ENCODE results near the gene RELA.
"Not testable (repeated sequence)": the region's sequence is repeated elsewhere in the genome, so short reads cannot be mapped to it uniquely, and the experiment has no call there.

RELA gene

DNA sequence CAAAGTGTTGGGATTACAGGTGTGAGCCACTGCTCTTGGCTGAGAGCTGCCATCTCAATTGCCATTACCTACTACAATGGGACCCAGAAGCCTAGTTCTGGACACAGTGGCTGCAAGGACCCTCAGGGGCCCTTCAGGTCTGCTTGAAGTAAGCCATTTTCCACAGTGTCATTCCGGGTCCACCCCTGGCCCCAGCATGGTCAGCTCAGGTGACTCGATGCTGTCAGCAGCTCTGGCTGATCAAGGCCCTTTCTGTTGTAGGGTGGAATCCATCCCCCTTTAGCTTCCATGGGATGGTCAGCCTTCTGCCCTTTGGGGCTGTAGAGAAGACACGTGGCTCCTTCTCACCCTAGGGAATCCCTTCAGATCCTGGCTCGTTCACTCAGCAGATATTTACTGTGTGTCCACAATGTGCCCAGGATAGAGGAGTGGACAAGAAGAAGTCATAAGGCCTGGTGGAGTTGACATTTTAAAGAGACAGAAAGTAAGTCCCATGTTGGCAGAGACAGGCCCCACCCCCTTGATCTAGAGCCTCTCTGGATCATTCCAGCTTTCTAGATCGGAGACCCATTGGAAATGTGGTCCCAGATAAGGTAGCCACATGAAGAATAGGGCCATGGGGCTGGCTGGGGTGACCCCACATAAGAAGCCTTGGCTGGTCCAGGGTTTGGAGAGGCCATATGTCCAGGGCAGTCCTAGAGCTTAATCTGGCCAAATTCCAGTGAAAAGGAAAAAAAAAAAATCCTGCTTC, 34.3 kb upstream of the RELA start:
- no peak overlapping the region for H2AFZ ChIP-seq (ENCODE audit: low read depth, low read length)
- peaks cover 6% of the 10 kb centered on the region for H3K9me3 ChIP-seq (ENCODE audit: low read length)
- H3K36me3 ChIP-seq (ENCODE audit: insufficient read depth, low read length), result no peaks in the 10 kb centered on the region
- peaks cover 4% of the 10 kb centered on the region for H3K27me3 ChIP-seq (ENCODE audit: insufficient read depth, low read length)
- no peak overlapping the region for H3K4me3 ChIP-seq (ENCODE audit: low read length)
- H3K4me1 ChIP-seq (ENCODE audit: insufficient read depth, low read length), result peaks cover 4% of the 10 kb centered on the region

DNA sequence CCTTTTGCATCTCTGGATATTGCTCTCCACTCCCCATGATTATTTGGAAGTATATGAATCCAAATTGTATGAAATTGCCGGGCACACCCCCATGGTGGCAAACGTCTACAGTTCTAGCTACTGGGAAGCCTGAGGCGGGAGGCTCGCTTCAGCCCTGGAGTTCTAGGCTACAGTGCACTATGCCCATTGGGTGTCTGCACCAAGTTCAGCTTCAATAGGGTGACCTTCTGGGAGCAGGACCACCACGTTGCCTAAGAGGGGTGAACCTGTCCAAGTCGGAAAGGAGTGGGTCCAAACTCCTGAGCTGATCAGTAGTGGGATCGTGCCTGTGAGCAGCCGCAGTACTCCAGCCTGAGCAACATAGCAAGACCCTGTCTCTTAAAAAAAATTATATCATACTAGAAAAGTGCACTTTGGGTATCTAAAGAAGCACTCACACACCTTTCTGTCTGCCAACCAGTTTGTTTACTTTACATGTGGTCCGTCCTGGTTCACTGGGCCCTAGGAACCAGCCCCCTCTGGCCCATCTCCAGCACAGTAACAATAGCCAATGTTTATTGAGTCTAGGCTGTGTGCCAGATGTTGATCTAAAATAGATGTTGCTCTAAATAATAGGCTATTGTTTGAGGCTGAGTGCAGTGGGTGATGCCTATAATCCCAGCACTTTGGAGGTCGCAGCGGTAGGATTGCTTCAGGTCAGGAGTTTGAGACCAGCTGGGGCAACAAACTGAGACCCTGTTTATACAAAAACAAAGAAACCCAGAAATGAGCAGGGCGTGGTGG, 32.9 kb upstream of the RELA start:
- no peaks in the 10 kb centered on the region for H3K36me3 ChIP-seq (ENCODE audit: insufficient read depth, low read length)
- H3K4me1 ChIP-seq (ENCODE audit: insufficient read depth, low read length), result peaks cover 4% of the 10 kb centered on the region
- H3K27me3 ChIP-seq (ENCODE audit: insufficient read depth, low read length), result peaks cover 4% of the 10 kb centered on the region
- H2AFZ ChIP-seq (ENCODE audit: low read depth, low read length), result no peak overlapping the region
- no peak overlapping the region for H3K4me3 ChIP-seq (ENCODE audit: low read length)
- peaks cover 6% of the 10 kb centered on the region for H3K9me3 ChIP-seq (ENCODE audit: low read length)

DNA sequence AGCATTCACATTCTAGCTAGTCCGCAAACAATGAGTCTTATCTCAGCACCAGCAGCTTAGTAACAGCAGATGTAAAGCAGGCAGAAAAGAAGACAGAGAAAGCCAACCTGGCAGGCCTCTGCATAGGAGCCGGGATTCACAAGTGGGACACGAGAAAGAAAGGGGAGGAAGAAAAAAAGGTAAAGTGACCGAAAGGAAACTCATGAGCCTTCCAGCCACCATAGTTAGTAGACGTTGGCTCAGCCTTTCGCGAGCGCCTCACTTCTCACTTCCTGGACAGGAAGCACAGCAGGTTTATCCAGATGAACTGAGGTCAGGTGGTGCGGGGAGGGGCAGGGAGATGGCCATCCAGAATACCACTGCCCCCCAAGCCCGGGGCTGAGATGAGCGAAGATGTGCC, 29.7 kb upstream of the RELA start:
- Histone ChIP-seq H3K4me3 (ENCODE audit: low read length) (no peak overlapping the region), H3K36me3 (ENCODE audit: insufficient read depth, low read length) (no peaks in the 10 kb centered on the region), H3K27me3 (ENCODE audit: insufficient read depth, low read length) (peaks cover 4% of the 10 kb centered on the region), H2AFZ (ENCODE audit: low read depth, low read length) (no peak overlapping the region), H3K4me1 (ENCODE audit: insufficient read depth, low read length) (peaks cover 4% of the 10 kb centered on the region), H3K9me3 (ENCODE audit: low read length) (no peaks in the 10 kb centered on the region)

DNA sequence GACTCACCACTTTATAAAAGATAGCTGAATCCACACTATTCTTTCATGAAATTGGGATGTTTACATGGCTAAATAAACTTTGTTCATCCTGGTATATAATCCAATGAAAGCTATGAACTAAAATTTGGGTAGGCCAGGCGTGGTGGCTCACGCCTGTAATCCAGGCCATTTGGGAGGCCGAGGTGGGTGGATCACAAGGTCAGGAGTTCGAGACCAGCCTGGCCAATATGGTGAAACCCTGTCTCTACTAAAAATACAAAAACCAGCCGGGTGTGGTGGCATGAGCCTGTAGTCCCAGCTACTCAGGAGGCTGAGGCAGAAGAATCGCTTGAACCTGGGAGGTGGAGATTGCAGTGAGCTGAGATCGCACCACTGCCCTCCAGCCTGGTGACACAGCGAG, 29.1 kb upstream of the RELA start:
- not testable (repeated sequence) for H3K4me3 ChIP-seq (ENCODE audit: low read length); H3K27me3 ChIP-seq (ENCODE audit: insufficient read depth, low read length)

DNA sequence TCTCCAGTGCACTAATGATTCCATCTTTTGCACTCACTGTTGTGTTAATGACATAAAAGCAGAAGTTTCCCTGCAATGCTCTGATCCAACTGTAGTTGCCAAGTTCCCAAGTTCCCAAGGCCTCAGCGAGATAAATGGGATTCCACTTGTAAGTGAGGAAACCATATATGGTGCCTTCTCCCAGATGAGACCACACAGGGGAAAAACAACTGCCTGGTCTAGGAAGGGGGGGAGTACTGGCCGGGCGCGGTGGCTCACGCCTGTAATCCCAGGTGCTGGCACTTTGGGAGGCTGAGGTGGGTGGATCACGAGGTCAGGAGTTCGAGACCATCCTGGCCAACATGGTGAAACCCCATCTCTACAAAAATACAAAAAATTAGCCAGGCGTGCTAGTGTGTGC, 23.3 kb upstream of the RELA start:
- Histone ChIP-seq H3K36me3 (ENCODE audit: insufficient read depth, low read length) (no peaks in the 10 kb centered on the region), H2AFZ (ENCODE audit: low read depth, low read length) (no peak overlapping the region), H3K27me3 (ENCODE audit: insufficient read depth, low read length) (peaks cover 6% of the 10 kb centered on the region), H3K4me1 (ENCODE audit: insufficient read depth, low read length) (no peaks in the 10 kb centered on the region), H3K4me3 (ENCODE audit: low read length) (no peak overlapping the region), H3K9me3 (ENCODE audit: low read length) (no peaks in the 10 kb centered on the region)

More for the DNA sequence above, 29.1 kb upstream of the RELA start:
- H3K4me1 ChIP-seq (ENCODE audit: insufficient read depth, low read length); H3K9me3 ChIP-seq (ENCODE audit: low read length); H2AFZ ChIP-seq (ENCODE audit: low read depth, low read length); H3K36me3 ChIP-seq (ENCODE audit: insufficient read depth, low read length): not testable (repeated sequence)

DNA sequence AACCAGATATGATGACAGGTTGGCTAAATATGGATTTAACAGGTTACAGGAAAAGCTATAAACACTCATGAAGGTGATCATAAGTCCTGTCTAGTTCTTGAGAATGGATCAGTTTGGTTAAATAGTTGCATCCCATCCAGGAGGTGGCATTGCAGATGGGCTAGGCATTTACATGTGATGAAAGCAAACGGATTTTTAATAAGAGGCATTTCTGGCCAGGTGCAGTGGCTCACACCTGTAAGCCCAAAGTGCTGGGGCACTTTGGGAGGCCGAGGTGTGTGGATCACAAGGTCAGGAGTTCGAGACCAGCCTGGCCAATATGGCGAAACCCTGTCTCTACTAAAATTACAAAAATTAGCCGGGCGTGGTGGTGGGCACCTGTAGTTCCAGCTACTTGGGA, 20.8 kb upstream of the RELA start:
- H3K4me1 ChIP-seq (ENCODE audit: insufficient read depth, low read length); H3K4me3 ChIP-seq (ENCODE audit: low read length); H3K27me3 ChIP-seq (ENCODE audit: insufficient read depth, low read length); H3K36me3 ChIP-seq (ENCODE audit: insufficient read depth, low read length); H3K9me3 ChIP-seq (ENCODE audit: low read length); H2AFZ ChIP-seq (ENCODE audit: low read depth, low read length): not testable (repeated sequence)

DNA sequence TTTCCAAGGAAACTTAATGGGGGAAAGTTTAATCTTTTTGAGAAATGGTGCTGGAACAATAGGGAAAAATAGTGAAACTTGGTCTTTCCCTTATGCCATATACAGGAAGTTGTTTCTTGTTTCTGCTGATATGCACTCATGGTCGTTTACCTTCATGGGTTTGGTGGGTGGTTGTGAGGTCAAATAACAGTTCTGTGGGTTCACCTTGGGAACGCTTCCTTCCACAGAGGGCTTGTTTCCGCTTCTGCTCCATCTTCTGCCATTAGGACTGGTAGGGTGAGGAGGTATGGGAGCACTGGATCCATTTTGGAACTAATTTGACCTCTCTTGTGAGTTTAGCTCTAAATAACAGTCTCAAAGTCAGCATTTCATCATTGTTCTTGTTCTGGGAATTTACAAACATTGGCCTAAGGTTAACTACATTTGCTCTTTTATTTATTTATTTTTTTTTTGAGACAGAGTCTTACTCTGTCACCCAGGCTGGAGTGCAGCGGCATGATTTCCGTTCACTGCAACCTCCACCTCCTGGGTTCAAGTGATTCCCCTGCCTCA, 17.6 kb upstream of the RELA start:
- H3K27me3 ChIP-seq (ENCODE audit: insufficient read depth, low read length), result peaks cover 6% of the 10 kb centered on the region

DNA sequence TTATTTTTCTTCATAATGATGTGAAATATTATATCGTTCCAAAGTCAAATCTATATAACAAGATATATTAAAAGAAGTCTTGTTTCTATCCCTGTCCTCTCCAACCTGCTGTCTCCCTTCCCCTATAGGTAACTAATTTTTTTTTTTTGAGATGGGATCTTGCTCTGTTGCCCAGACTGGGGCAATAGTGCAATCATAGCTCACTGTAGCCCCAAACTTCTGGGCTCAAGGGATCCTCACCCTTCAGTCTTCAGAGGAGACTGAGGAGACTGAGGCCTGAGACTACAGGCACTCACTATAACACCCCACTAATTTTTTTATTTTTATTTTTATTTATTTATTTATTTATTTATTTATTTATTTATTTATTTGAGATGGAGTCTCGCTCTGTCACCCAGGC, 10.3 kb upstream of the RELA start:
- Histone ChIP-seq H3K4me1 (ENCODE audit: insufficient read depth, low read length) (no peaks in the 10 kb centered on the region), H2AFZ (ENCODE audit: low read depth, low read length) (no peak overlapping the region)

More for the DNA sequence above, 17.6 kb upstream of the RELA start:
- Histone ChIP-seq H3K4me3 (ENCODE audit: low read length) (no peak overlapping the region), H3K4me1 (ENCODE audit: insufficient read depth, low read length) (no peaks in the 10 kb centered on the region), H3K36me3 (ENCODE audit: insufficient read depth, low read length) (no peaks in the 10 kb centered on the region), H3K9me3 (ENCODE audit: low read length) (no peaks in the 10 kb centered on the region), H2AFZ (ENCODE audit: low read depth, low read length) (no peak overlapping the region)

DNA sequence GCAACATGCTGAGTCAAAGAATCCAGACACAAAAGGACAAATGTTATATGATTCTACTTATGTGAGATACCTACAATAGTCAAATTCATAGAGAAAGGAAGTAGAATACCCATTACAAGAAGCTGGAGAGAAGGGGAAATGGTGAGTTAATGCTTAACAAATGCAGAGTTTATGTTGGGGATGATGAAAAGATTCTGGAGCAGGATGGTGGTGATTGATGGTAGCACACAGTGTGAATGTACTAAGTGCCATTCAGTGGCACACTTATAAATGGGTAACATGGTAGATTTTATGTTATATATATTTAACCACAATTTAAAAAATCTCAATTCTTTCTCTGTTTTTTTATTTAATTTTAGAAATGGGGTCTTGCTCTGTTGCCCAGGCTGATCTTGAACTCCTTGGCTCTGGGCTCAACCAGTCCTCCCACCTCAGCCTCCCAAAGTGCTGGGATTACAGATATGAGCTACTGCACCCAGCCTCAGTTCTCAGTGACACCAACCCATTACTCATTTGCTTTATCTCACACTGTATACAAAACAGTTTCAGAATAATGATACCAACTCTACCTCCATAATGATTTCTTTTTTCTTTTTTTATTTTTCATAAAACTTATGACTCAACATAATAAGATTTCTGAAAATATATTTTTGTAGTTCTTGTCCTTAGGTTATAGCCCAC, 9.6 kb upstream of the RELA start:
- Histone ChIP-seq H3K27me3 (ENCODE audit: insufficient read depth, low read length) (no peaks in the 10 kb centered on the region), H3K4me3 (ENCODE audit: low read length) (no peak overlapping the region), H3K4me1 (ENCODE audit: insufficient read depth, low read length) (no peaks in the 10 kb centered on the region), H3K9me3 (ENCODE audit: low read length) (no peaks in the 10 kb centered on the region), H2AFZ (ENCODE audit: low read depth, low read length) (no peak overlapping the region), H3K36me3 (ENCODE audit: insufficient read depth, low read length) (no peaks in the 10 kb centered on the region)

More for the DNA sequence above, 10.3 kb upstream of the RELA start:
- Histone ChIP-seq H3K36me3 (ENCODE audit: insufficient read depth, low read length) (no peaks in the 10 kb centered on the region), H3K27me3 (ENCODE audit: insufficient read depth, low read length) (no peaks in the 10 kb centered on the region), H3K4me3 (ENCODE audit: low read length) (no peak overlapping the region), H3K9me3 (ENCODE audit: low read length) (no peaks in the 10 kb centered on the region)

DNA sequence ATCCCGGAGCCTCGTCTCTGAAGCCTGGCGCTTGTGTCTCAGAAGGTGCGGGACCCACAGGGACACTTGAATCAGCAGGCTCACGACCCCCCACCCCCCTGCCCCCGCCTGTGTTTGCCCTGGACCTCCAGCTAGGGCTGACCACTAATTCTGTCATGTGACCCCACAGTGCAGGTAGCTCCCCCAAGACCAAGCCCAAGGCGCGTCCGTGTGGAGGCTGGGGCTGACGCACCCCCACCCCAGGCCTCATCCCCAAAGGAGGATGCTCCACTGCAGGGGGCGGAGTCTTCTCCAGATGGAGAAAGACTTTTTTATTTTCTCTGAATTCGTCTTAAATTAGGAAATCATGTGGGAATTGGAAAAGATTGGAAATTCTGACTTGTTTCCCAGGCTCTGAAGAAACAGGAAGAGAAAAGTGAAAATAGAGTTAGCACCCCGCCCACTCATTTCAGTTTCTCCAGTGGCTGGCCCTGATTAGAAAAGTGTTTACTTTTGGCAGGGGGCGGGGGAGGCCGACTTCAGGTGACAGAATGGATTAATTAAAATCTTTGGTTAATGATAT, 1.0 kb upstream of the RELA start:
- H2AFZ ChIP-seq (ENCODE audit: low read depth, low read length), result peak overlapping the region; percentile 73
- H3K9me3 ChIP-seq (ENCODE audit: low read length), result no peaks in the 10 kb centered on the region
- peaks cover 12% of the 10 kb centered on the region for H3K4me1 ChIP-seq (ENCODE audit: insufficient read depth, low read length)
- peak overlapping the region; percentile 98 for H3K4me3 ChIP-seq (ENCODE audit: low read length)
- peaks cover 23% of the 10 kb centered on the region for H3K36me3 ChIP-seq (ENCODE audit: insufficient read depth, low read length)
- no peaks in the 10 kb centered on the region for H3K27me3 ChIP-seq (ENCODE audit: insufficient read depth, low read length)

DNA sequence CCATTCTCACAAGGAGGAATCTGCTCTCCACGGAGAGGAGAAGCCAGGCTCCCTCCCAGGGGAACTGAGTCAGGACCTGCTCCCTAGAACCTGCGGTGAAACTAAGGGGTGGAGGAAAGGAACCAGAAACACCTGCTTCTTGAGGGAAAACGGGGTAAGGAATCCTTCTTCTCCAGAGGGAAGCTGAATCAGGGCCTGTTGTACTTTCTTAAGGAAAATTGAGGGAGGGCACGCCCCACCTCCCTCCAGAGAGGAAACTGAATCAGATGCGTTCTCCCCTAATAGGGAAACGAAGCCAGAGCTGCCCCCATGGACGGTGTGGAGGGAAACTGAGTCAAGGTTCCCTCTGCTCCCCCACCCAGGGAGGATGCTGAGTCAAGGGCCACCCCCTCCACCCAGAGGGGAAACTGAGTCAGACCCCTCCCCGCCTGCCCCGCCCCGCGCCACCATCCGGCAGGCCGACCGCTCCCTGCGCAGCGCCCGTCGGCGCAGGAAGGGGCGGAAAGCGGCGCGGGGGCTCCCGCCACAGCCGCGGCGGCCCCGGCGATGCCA, 393 bp downstream of the RELA start:
- peak overlapping the region; percentile 15 for H2AFZ ChIP-seq (ENCODE audit: low read depth, low read length)
- H3K4me3 ChIP-seq (ENCODE audit: low read length), result peak overlapping the region; percentile 98
- H3K27me3 ChIP-seq (ENCODE audit: insufficient read depth, low read length), result no peaks in the 10 kb centered on the region
- H3K9me3 ChIP-seq (ENCODE audit: low read length), result no peaks in the 10 kb centered on the region
- peaks cover 12% of the 10 kb centered on the region for H3K4me1 ChIP-seq (ENCODE audit: insufficient read depth, low read length)
- peaks cover 37% of the 10 kb centered on the region for H3K36me3 ChIP-seq (ENCODE audit: insufficient read depth, low read length)

DNA sequence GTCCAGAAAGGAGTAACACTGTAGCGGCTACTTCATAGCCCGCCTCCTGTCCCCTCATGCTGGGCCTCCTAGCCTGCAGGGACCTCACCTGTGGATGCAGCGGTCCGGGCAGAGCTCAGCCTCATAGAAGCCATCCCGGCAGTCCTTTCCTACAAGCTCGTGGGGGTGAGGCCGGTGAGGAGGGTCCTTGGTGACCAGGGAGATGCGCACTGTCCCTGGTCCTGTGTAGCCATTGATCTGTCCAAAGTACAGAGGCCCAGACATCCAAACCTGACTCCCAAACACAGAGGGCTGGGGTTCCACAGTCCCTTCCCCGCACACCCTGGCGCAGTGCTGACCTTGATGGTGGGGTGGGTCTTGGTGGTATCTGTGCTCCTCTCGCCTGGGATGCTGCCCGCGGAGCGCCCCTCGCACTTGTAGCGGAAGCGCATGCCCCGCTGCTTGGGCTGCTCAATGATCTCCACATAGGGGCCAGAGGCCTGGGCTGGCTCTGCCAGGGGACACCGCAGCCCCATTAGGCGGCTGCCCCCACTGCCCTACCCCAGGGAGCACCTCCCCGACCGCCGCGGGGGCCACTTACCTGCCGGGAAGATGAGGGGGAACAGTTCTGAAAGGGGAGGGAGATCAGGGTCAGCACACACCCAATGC, 993 bp downstream of the RELA start:
- Histone ChIP-seq H3K4me1 (ENCODE audit: insufficient read depth, low read length) (peaks cover 12% of the 10 kb centered on the region), H2AFZ (ENCODE audit: low read depth, low read length) (no peak overlapping the region), H3K4me3 (ENCODE audit: low read length) (peak overlapping the region; percentile 98), H3K27me3 (ENCODE audit: insufficient read depth, low read length) (no peaks in the 10 kb centered on the region), H3K36me3 (ENCODE audit: insufficient read depth, low read length) (peaks cover 42% of the 10 kb centered on the region), H3K9me3 (ENCODE audit: low read length) (no peaks in the 10 kb centered on the region)
